Fibroblast of lung (primary cell): Measurements from ENCODE around the gene ZC3H14.
A peak's percentile ranks its signal among the peaks of the same experiment; 100 is the strongest.

Experiments
- EZH2 ChIP-seq: IDR thresholded peaks from 2 replicates; pipeline ENCODE4 v1.5.1; 2012; ENCODE audit warnings: low read length, control low read depth, mild to moderate bottlenecking; ENCODE audit errors: missing control alignments
- TF ChIP-seq, protein P1 (sequence below), 2 donors: IDR thresholded peaks in 1 of 2; conservative IDR thresholded peaks in 1 of 2; 1 replicate in 1 of 2; 2 replicates in 1 of 2; pipeline ENCODE4 v1.5.1; 2011 to 2012; ENCODE audit warnings: low read length in 2 of 2, control low read depth in 1 of 2, inconsistent platforms in 1 of 2, low read depth in 1 of 2, mild to moderate bottlenecking in 1 of 2

DNA sequence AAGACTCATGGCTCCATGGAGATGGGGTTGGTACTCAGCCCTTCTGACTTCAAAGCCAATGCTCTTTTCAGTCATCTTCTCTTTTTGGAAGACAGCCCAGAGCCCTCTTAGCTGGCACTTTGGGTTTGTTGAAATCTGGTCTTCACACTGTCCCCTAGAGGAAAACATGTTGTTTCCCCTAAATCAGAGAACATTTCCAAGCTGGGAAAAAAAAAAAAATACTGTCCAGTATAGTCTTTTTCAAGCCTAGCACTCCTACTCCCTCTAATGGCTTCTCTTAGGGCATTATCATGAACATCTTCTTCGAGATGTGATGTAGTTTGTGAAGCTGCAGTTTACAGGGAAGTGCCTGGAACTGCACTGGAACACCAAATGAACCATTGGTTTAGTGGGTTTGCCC lies 3.0 kb upstream of the ZC3H14 start:
- TF ChIP-seq, protein P1, sequence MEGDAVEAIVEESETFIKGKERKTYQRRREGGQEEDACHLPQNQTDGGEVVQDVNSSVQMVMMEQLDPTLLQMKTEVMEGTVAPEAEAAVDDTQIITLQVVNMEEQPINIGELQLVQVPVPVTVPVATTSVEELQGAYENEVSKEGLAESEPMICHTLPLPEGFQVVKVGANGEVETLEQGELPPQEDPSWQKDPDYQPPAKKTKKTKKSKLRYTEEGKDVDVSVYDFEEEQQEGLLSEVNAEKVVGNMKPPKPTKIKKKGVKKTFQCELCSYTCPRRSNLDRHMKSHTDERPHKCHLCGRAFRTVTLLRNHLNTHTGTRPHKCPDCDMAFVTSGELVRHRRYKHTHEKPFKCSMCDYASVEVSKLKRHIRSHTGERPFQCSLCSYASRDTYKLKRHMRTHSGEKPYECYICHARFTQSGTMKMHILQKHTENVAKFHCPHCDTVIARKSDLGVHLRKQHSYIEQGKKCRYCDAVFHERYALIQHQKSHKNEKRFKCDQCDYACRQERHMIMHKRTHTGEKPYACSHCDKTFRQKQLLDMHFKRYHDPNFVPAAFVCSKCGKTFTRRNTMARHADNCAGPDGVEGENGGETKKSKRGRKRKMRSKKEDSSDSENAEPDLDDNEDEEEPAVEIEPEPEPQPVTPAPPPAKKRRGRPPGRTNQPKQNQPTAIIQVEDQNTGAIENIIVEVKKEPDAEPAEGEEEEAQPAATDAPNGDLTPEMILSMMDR (conservative IDR thresholded peaks at IDR 0.05 in 1 of 2, IDR thresholded peaks at IDR 0.05 in 1 of 2; ENCODE audit: low read depth in 1 of 2, low read length in 2 of 2): peak; percentile 59 to 68
- TF ChIP-seq EZH2: no peak
